AML-193 (cell line): ENCODE data around the gene POMP.
"Not testable (repeated sequence)": the region's sequence is repeated elsewhere in the genome, so short reads cannot be mapped to it uniquely, and the experiment has no call there.

Experiments used
- DNase-seq, 2 experiments: peaks; one replicate each; lab custom pipeline; 2025; lab: John Stamatoyannopoulos, UW

POMP gene

GRCh38 chr13:28693605-28694491, 34.9 kb downstream of the POMP start:
- DNase-seq = not testable (repeated sequence)

DNA sequence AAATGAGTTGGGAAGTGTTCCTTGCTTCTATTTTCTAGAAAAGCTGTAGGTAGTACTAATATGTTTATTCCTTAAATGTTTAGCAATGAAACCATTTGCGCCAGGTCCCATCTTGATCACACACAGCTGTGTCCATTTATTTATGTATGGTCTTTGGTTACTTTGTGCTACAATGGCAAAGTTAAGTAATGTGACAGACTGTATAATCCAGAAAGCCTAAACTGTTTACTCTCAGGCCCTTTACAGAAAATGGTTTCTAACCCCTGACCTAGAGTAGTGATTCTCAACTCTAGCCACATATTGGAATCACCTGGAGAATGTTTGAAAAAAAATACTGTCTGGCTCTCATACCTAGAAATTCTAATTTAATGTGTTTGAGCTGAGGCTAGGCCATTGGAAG, 38.5 kb downstream of the POMP start:
- no peak for DNase-seq

DNA sequence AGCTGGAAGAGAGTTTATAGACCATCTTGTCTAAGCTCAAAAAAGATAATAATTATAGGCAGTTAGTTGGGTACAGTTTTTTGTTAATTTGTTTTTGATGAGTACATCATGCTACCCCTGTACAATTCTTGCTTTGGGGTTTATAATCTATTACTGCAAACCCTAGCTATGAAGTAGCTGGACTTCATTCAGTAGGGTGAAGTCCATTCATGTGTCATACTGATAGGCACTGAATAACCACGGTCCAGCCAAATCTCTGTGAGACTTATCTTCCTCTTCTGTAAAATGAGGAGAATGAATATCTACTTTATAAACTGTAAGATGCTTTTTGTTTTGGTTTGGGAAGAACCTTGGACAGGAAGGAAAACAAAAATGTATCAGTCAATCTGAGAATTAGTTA, 40.3 kb downstream of the POMP start:
- DNase-seq = no peak

DNA sequence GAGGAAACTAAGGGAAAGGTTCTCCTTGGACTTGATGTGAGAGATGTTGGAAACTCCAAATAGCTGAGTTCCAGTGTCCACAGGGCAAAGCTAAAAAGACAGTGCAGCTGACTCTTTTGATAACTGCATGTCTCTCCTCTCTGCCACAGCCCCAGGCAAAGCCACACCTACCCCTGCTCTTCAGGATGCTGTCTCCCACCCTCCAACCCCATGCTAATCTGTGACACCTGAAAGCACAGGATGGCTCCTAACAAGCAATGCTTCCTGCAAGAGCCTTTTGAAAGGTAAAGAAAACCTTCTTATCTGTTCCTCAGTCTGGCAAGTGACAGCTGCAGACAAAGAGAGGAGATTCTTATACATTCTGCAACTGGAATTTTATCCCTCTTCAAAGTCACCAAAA, 45.4 kb downstream of the POMP start:
- no peak for DNase-seq

DNA sequence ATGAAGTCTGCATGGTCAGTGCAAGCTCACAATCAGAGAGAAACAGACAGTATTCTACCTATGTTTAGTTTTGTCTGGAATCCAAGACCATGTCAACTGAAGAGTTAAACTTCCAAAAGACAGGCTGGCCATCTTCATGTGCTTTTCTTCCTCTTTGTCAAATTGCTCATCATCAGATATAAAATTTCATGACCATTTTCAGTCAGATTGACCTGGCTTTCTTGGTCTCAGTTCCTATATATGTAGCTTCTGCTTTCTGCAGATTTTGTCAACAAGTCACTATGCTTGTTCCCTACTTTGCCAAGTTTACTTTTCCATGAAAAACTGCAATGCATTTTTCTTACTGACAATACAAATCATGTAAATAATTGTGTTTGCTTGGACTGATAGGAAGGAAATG, 46.0 kb downstream of the POMP start:
- DNase-seq = no peak

GRCh38 chr13:28705461-28706083, 46.6 kb downstream of the POMP start:
- DNase-seq = no peak

- DNase-seq = peak; percentile 75 to 84
Measured at GRCh38 chr13:28707629-28708427, 48.9 kb downstream of the POMP start.

DNA sequence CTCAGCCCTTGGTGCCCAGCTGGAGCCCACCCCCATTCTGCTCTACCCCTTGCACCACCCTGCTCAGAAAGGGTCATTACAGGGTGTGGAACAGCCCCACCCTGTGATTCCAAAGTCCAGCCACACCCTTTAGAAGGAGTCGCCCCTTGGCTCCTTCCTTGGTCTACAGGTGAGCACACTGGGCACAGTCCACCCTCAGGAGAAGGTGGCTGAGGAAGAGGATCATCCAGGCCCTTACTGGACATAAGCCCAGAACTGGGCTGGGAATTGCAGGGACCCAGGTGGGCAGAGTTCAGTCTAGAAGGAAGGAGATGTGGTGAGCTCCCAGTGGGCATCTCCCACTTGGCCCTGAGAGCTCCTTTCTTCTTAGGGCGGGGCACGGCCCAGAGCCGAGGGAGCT, 51.2 kb downstream of the POMP start:
- DNase-seq = no peak

GRCh38 chr13:28714651-28715050, 55.7 kb downstream of the POMP start:
- no peak for DNase-seq

DNA sequence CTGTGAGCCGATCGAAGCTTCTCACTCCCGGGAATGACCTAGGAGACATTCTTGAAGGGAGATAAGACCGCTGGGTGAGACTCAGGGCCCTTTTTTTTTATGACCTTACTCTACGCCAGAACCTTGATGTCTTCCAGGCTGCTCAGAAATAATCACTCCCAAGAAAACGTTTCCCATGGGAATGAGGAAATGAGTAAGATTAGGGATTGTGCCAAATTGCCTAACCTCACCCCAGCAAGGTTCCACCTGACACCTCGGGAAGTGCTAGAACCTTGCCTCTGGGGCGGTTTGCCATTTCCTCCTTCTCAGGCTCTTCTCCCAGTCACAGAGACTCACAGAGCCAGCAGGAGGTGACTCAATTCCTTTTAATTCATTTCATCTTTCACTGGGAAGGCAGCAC, 57.6 kb downstream of the POMP start:
- DNase-seq = peak in 1 of 2 experiments; percentile 9

DNA sequence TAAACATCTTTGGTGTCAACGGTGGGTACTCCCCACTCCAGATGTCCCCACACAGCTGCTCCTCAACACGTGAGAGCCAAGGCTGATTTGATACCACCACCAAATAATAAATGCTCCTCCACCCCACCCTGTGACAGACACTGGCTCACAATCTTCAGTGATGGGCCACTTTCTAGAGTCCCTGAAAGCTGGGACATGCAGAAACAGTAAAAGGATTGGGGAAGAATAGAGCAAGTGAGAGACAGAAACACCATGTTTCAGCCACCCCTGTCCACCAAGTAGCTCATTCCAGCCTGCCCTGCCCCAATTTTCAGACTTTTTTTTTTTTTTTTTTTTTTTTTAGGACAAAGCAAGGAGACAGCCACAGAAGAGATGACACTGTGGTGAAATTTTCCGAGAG, 58.2 kb downstream of the POMP start:
- DNase-seq = no peak

- peak; percentile 64 to 68 for DNase-seq
Measured at GRCh38 chr13:28718196-28718542, 59.2 kb downstream of the POMP start.

DNA sequence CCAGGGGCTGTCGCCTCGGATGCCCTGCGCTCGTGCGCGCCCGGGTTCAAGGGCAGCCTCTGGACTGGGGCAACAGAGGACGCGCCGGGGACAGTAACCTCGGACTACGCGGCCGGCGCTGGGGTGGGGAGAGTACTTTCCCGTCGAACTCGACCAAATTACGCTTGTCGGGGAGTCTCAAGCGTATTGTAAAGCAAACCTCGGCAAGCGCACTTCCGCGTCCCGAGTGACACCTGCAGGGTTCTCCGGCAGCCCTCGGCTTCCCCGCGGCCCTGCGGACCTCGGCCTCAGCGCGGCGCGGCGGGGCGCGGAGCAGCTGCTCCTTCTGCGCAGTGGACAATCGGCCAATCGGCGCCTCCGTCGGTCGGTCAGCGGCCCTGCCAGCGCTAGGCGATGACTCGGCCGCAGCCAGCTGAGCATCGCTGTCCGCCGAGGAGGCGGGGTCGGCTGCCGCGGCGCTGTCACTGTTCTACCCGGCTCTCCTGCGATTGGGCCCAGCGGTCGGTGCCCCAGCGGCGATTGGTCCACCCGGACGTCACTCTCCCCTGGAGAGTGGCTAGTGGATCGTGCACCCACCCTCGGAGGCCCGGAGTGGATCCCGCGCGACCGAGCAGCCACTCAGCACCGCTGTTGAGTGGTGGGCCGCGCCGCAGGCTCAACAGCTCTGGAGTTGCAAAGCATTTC, 59.8 kb downstream of the POMP start, which contains the start of gene SLC46A3:
Gene SLC46A3 (minus strand): TSS at position 428 of the 684 bp plus-strand sequence. CDS start 972 bp downstream, outside the sequence.
- peak; percentile 96 to 97 for DNase-seq

DNA sequence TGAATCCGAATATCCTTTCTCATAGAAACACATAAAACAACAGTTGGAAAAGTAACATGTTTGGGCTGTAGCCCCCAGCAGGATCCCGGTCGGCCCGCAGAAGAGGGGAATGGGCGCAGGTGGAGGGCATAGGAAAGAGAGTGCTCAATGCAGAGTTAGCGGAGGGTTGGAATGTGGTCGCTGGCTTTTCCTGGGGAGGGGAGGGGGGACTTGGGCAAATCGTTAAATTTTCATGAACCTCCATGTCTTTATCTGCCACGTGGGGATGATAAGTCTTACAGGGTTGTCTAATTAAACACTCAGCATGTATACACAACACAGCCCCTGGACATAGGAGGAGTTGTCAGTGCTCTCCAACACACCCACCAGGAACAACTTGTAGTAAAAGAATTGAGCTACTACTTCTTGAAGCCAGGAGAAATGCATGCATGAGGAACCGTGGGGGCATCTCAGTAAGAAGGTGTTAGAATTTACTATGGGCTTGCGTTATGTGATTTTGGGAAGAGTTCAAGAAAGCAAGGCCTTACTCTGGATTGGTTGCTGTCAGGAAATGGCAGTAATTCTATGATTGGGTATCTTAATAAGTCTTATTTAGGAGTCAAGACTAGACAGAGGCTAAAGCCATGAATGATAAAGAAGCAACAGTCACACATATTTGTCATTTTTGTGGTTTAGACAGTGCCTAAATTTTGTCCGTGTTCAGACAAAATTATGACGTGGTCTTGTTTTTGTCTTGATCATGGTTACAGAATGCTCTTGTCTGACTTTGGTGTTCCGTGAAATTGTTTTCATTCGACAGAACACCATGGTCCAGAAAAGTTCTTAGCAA, 60.5 kb downstream of the POMP start:
- peak in 1 of 2 experiments; percentile 43 for DNase-seq

GRCh38 chr13:28723806-28724205, 64.9 kb downstream of the POMP start:
- no peak for DNase-seq

GRCh38 chr13:28725046-28725610, 66.2 kb downstream of the POMP start:
- DNase-seq = no peak
